GM23338 (cell line): ENCODE measurements around the gene SLC4A3.

ENCODE experiments used
- CREB1 ChIP-seq: fragments of 250-450 bp; sonication (Bioruptor Pico); IDR thresholded peaks from 2 replicates; pipeline ENCODE4 v1.5.0; 2020; ENCODE audit warnings: low read depth, mild to moderate bottlenecking, moderate library complexity
- EZH2 ChIP-seq: fragments of 200-600 bp; sonication (generic); IDR thresholded peaks from one replicate; pipeline ENCODE4 v1.8.0; 2017; ENCODE audit warnings: antibody characterized with exemption, mild to moderate bottlenecking, low read depth; ENCODE audit not compliant: unreplicated experiment
- EZH2phosphoT487 ChIP-seq: fragments of 200-600 bp; sonication (generic); IDR thresholded peaks from one replicate; pipeline ENCODE4 v1.8.1; 2018; ENCODE audit warnings: antibody characterized with exemption; ENCODE audit not compliant: unreplicated experiment
- POLR2AphosphoS5 ChIP-seq: IDR thresholded peaks from 2 replicates; pipeline ENCODE4 v1.6.1; 2016; ENCODE audit warnings: antibody characterized with exemption, low read depth
- TF ChIP-seq, protein P1 (sequence below), 2 experiments: fragments of 200-600 bp in 1 of 2; sonication (generic) in 1 of 2; conservative IDR thresholded peaks; 2 replicates each; pipeline versions ENCODE4 v1.5.1 to v1.6.1; 2016 to 2017; ENCODE audit warnings: antibody characterized with exemption in 2 of 2, low read depth in 2 of 2, mild to moderate bottlenecking in 2 of 2, moderate library complexity in 1 of 2
- TF ChIP-seq, protein P2 (sequence below): IDR thresholded peaks from one replicate; pipeline ENCODE4 v1.6.1; 2018; ENCODE audit warnings: antibody characterized with exemption; ENCODE audit not compliant: unreplicated experiment

DNA sequence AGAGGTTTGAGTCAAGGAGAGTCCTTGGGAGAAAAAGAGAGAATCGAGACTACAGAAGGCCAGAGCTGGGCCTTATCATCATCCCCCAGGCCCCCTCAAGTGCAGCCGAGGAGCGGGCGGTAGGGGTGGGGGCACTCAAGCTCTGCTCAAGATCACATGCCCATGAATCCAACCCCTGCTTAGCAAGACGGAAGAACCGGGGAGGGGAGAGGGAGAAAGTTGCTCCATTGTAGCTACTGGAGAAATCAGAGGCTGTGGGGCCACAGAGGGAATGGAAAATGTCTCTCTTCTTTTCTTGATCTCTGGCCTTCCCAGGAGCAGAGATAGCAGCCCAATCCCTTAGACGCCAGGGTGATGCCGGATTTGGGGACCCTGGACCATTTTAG is 14.6 kb downstream of the SLC4A3 start:
- TF ChIP-seq, protein P1, sequence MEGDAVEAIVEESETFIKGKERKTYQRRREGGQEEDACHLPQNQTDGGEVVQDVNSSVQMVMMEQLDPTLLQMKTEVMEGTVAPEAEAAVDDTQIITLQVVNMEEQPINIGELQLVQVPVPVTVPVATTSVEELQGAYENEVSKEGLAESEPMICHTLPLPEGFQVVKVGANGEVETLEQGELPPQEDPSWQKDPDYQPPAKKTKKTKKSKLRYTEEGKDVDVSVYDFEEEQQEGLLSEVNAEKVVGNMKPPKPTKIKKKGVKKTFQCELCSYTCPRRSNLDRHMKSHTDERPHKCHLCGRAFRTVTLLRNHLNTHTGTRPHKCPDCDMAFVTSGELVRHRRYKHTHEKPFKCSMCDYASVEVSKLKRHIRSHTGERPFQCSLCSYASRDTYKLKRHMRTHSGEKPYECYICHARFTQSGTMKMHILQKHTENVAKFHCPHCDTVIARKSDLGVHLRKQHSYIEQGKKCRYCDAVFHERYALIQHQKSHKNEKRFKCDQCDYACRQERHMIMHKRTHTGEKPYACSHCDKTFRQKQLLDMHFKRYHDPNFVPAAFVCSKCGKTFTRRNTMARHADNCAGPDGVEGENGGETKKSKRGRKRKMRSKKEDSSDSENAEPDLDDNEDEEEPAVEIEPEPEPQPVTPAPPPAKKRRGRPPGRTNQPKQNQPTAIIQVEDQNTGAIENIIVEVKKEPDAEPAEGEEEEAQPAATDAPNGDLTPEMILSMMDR (conservative IDR thresholded peaks at IDR 0.05; ENCODE audit: low read depth in 2 of 2), result no peak
- TF ChIP-seq EZH2 (no peak), CREB1 (CRISPR knock-in tag) (no peak), POLR2AphosphoS5 (no peak), EZH2phosphoT487 (no peak)
- TF ChIP-seq, protein P2, sequence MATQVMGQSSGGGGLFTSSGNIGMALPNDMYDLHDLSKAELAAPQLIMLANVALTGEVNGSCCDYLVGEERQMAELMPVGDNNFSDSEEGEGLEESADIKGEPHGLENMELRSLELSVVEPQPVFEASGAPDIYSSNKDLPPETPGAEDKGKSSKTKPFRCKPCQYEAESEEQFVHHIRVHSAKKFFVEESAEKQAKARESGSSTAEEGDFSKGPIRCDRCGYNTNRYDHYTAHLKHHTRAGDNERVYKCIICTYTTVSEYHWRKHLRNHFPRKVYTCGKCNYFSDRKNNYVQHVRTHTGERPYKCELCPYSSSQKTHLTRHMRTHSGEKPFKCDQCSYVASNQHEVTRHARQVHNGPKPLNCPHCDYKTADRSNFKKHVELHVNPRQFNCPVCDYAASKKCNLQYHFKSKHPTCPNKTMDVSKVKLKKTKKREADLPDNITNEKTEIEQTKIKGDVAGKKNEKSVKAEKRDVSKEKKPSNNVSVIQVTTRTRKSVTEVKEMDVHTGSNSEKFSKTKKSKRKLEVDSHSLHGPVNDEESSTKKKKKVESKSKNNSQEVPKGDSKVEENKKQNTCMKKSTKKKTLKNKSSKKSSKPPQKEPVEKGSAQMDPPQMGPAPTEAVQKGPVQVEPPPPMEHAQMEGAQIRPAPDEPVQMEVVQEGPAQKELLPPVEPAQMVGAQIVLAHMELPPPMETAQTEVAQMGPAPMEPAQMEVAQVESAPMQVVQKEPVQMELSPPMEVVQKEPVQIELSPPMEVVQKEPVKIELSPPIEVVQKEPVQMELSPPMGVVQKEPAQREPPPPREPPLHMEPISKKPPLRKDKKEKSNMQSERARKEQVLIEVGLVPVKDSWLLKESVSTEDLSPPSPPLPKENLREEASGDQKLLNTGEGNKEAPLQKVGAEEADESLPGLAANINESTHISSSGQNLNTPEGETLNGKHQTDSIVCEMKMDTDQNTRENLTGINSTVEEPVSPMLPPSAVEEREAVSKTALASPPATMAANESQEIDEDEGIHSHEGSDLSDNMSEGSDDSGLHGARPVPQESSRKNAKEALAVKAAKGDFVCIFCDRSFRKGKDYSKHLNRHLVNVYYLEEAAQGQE, result no peak
